Stimulated activated naive B cell treated with anti-CD40 and anti-IgM and Interleukin-4, amounts not matched to agents 10 μg/mL and 1 μg/mL and 100 μg/mL, for 72 hours (primary cell): ENCODE results near the gene OR2M2.

Experiments
- ATAC-seq, 2 donors: fragments of 150-1000 bp; cut with Tn5 transposase; replicated peaks; 2 replicates each; pipeline ENCODE4 v1.10.0; 2021; ENCODE audit warnings: moderate library complexity in 1 of 2
- DNase-seq: peaks from one replicate; pipeline ENCODE4 v3.0.0; 2021
- H3K27ac Mint-ChIP-seq: one replicate; pipeline ENCODE4 v1.8.0; 2022; ENCODE audit warnings: mild to moderate bottlenecking, mixed read lengths
- H3K27me3 Mint-ChIP-seq, 2 donors: one replicate each; pipeline ENCODE4 v1.8.0; 2022; ENCODE audit warnings: mixed read lengths in 2 of 2
- H3K36me3 Mint-ChIP-seq, 2 donors: one replicate each; pipeline ENCODE4 v1.8.0; 2022; ENCODE audit warnings: mixed read lengths in 2 of 2, mild to moderate bottlenecking in 1 of 2
- H3K4me1 Mint-ChIP-seq, 2 donors: one replicate each; pipeline ENCODE4 v1.8.0; 2022; ENCODE audit warnings: mixed read lengths in 2 of 2, mild to moderate bottlenecking in 1 of 2
- H3K4me3 Mint-ChIP-seq, 2 donors: one replicate each; pipeline ENCODE4 v1.8.0; 2022; ENCODE audit warnings: mild to moderate bottlenecking in 2 of 2, mixed read lengths in 2 of 2, moderate library complexity in 1 of 2
- H3K9me3 Mint-ChIP-seq, 2 donors: one replicate each; pipeline ENCODE4 v1.8.0; 2022; ENCODE audit warnings: mixed read lengths in 2 of 2, mild to moderate bottlenecking in 1 of 2

The OR2M2 gene, protein sequence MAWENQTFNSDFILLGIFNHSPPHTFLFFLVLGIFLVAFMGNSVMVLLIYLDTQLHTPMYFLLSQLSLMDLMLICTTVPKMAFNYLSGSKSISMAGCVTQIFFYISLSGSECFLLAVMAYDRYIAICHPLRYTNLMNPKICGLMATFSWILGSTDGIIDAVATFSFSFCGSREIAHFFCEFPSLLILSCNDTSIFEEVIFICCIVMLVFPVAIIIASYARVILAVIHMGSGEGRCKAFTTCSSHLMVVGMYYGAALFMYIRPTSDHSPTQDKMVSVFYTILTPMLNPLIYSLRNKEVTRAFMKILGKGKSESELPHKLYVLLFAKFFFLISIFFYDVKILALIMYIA

DNA sequence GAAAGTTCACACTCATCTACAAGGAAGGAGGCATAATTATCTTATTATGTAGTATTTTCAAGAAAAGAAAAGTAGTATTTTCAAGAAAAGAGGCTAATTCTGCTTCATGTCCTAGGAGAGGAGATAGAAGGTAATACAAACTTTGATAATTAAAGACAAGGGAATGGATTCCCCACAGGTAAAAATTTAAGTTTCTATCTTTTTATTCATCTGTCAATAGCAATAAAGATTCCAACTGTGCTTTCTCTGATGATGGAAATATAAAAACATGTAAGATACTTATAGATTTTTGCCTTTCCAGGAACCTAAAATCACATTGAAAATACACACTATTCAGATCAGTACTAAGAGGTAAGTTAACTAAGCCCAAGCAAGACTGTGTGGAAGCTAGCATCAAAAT, at the start of gene OR2M2:
TSS of gene OR2M2 (plus strand) at position 301 of the 400 bp plus-strand sequence. CDS start 5,165 bp downstream, outside the sequence.
- peaks cover 0 to 2% of the 10 kb centered on the region in 2 donors for H3K9me3 Mint-ChIP-seq
- H3K36me3 Mint-ChIP-seq = no peaks in the 10 kb centered on the region
- ATAC-seq (no peak), DNase-seq (no peak)
- no peaks in the 10 kb centered on the region for H3K27me3 Mint-ChIP-seq
- H3K4me3 Mint-ChIP-seq = no peak within 1 kb of the TSS
- no peaks in the 10 kb centered on the region for H3K4me1 Mint-ChIP-seq
- H3K27ac Mint-ChIP-seq = no peak within 1 kb of the TSS

DNA sequence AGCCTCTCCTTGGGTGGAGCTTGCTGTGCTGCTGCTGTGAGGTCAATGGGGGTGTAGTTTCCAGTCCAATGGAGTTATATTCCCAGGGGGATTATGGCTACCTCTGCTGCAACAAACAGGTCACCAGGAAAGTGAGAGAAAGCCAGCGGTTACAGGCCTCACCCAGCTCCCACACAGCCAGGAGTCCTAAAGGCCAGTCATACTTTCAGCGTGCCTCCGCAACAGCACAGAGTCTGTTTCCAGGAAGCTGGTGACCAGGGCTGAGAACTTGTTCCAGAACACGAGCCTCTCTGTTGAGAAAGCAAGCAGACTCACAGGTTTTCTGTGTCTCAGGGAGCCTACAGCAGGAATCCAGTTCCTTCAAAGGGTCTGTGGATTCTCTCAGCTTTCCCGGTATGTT, 47.0 kb upstream of the OR2M2 start:
- DNase-seq = no peak
- Mint-ChIP-seq H3K36me3 (no peaks in the 10 kb centered on the region), H3K4me1 (no peaks in the 10 kb centered on the region), H3K9me3 (peaks cover 12 to 29% of the 10 kb centered on the region in 2 donors), H3K27ac (no peak overlapping the region), H3K27me3 (no peaks in the 10 kb centered on the region), H3K4me3 (no peak overlapping the region)
- ATAC-seq = no peak

DNA sequence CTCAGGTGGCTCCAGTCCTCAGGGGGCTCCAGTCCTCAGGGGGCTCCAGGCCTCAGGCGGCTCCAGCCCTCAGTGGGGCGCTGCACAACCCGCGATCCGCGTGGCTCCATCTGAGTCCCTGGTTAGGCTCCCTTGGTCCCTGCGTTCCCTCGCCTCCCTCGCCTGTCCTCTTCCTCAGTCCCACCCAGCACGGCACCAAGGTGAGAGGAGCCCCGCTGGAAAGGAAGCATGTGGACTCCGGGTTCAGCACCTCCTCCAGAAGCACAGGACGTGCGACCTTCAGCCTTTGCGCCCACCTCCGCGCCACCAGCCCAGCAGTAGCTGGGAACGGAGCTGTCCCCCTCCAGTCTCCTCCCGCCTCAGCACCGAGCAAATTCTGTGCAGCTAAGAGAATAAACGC, 37.8 kb upstream of the OR2M2 start:
- H3K27me3 Mint-ChIP-seq = no peaks in the 10 kb centered on the region
- H3K9me3 Mint-ChIP-seq = peaks cover 3 to 22% of the 10 kb centered on the region in 2 donors
- H3K36me3 Mint-ChIP-seq = no peaks in the 10 kb centered on the region
- H3K4me3 Mint-ChIP-seq = no peak overlapping the region
- H3K27ac Mint-ChIP-seq = no peak overlapping the region
- no peaks in the 10 kb centered on the region for H3K4me1 Mint-ChIP-seq
- no peak for ATAC-seq
- no peak for DNase-seq

DNA sequence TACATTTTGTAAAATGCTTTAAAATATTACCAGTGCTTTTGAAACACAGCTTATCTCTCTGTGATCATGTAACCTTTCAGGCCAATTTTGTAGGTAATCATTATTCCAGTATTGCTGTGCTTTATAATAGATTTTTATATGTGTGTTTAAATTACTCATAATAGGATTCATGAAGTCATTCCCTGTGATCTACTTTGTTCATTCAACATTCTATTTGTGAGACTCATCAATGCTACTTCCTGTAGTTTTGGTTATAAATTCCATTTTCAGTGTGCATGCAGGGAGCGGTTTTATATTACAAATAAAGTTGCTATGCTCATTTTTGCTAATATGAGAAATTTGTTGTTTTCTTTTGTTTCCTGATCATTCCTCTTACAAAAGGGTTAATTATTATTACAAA, 33.8 kb upstream of the OR2M2 start:
- no peak overlapping the region for H3K27ac Mint-ChIP-seq
- ATAC-seq (no peak), DNase-seq (no peak)
- no peaks in the 10 kb centered on the region for H3K4me1 Mint-ChIP-seq
- H3K9me3 Mint-ChIP-seq = peaks cover 0 to 1% of the 10 kb centered on the region in 2 donors
- no peaks in the 10 kb centered on the region for H3K27me3 Mint-ChIP-seq
- H3K4me3 Mint-ChIP-seq = no peak overlapping the region
- no peaks in the 10 kb centered on the region for H3K36me3 Mint-ChIP-seq

DNA sequence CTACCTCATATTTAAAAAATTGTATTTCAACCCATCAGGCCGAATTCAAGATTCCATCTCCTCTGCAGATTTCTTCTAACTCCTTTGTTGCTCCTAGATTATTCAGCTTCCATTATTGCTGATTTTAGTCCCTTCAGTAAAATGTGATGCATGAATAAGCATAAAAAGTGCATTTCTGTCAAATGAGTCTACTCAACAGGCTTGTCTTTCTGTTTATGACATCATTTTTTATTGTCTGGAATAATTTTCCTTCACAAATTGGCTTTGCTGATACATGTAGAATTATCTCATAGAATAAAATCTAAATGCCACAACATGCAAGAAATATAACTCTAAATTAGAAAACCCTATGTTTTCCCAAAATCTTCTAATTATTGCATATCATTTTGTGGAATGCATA, 31.3 kb upstream of the OR2M2 start:
- Mint-ChIP-seq H3K4me3 (no peak overlapping the region), H3K9me3 (peaks cover 6 to 8% of the 10 kb centered on the region in 2 donors), H3K36me3 (no peaks in the 10 kb centered on the region), H3K4me1 (no peaks in the 10 kb centered on the region), H3K27me3 (no peaks in the 10 kb centered on the region), H3K27ac (no peak overlapping the region)
- ATAC-seq (no peak), DNase-seq (no peak)

DNA sequence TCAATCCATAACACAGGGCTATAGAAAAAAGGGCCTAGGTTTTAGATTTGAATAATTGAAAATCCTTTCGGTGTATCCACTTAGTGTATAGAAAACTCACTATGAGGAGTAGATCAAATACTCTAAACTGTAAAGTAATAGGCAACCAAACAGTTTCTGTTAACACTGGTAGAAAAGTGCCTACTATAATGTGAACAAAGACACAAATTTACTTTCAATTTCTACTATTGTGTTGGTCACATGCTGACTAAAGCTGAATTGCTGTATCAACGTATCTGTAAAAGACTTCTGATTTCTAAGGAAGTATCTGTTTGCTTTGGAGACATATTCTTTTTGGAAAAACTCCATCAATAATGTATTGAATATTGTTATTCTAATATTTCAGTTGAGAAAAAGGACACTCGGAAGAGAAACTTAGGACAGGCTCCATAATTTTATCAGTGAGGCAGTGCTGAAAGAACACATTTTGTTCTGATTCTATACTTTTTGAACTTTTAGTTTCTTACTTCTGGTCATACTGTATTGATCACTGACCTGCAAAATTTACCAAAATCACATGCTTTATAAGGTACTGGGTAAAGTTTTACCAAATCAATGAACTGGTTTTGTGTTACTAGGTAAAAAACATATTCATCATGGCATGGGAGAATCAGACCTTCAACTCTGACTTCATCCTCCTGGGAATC, 30.0 kb upstream of the OR2M2 start, which contains the start of gene OR2M5:
TSS of gene OR2M5 (plus strand) at position 636 of the 686 bp plus-strand sequence. CDS start at position 636, 0 bp downstream.
- Mint-ChIP-seq H3K36me3 (no peaks in the 10 kb centered on the region), H3K27me3 (no peaks in the 10 kb centered on the region), H3K4me1 (peaks cover 2 to 7% of the 10 kb centered on the region in 2 donors), H3K9me3 (peaks cover 6 to 8% of the 10 kb centered on the region in 2 donors), H3K27ac (no peak within 1 kb of the TSS), H3K4me3 (no peak within 1 kb of the TSS)
- DNase-seq = no peak
- no peak for ATAC-seq

DNA sequence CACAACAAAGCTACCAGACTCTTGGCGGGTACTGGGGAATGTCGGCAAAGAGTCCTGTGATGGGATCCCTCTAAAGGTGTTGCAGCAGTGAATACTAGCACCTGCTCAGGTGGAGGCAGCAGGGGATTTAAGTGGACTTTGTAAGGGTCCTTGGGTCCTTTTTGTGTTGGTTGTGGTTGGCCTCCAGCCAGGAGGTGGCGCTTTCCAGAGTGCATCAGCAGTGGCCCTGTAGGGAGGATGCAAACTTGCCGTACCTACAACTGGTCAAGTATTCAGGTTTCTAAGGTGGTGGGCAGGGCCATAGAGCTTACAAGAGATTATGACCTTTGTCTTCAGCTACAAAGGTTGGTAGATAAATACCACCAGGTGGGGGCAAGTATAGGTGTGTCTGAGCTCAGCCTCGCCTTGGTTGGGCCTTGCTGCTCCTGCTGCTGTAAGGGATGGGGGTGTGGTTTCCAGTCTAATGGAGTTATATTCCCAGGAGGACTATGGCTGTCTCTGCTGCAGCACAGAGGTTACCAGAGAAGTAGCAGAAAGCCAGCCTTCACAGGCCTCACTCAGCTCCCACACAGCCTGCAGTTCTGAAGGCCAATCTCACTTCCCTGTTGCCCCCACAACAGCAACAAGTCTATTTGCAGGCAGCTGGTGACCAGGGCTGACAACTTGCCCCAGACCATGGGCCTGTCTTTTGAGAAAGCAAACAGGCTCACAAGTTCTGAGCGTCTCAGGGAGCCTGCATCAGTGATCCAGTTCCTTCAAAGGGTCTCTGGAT, 22.4 kb upstream of the OR2M2 start:
- H3K27me3 Mint-ChIP-seq = no peaks in the 10 kb centered on the region
- H3K36me3 Mint-ChIP-seq = no peaks in the 10 kb centered on the region
- peaks cover 4 to 8% of the 10 kb centered on the region in 2 donors for H3K9me3 Mint-ChIP-seq
- ATAC-seq = peak; percentile 68 to 90
- peaks cover 5 to 17% of the 10 kb centered on the region in 2 donors for H3K4me1 Mint-ChIP-seq
- peak overlapping the region; percentile 31 for H3K27ac Mint-ChIP-seq
- H3K4me3 Mint-ChIP-seq = no peak overlapping the region
- no peak for DNase-seq

DNA sequence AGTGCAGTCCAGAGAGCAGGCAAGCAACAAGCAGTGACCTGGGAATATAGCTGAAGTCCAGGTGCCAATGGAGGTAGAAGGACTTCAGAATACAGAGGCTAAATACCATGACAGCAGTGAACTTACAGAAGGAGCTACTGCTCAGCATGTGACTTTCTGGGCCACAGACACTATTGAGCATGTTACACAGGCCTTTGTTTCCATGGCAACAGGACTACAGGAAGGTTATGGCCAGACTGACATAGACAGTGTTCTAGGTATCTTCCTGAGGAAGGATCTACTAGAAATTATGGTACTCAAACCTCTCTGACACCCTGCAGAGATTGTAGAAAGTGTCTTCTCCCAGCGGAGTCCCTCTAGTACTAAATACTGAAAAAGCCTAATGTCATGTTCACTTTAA, 18.7 kb upstream of the OR2M2 start:
- no peak overlapping the region for H3K4me3 Mint-ChIP-seq
- DNase-seq (no peak), ATAC-seq (no peak)
- H3K36me3 Mint-ChIP-seq = no peaks in the 10 kb centered on the region
- no peak overlapping the region for H3K27ac Mint-ChIP-seq
- peaks cover 2 to 9% of the 10 kb centered on the region in 2 donors for H3K4me1 Mint-ChIP-seq
- H3K27me3 Mint-ChIP-seq = no peaks in the 10 kb centered on the region
- H3K9me3 Mint-ChIP-seq = no peaks in the 10 kb centered on the region

DNA sequence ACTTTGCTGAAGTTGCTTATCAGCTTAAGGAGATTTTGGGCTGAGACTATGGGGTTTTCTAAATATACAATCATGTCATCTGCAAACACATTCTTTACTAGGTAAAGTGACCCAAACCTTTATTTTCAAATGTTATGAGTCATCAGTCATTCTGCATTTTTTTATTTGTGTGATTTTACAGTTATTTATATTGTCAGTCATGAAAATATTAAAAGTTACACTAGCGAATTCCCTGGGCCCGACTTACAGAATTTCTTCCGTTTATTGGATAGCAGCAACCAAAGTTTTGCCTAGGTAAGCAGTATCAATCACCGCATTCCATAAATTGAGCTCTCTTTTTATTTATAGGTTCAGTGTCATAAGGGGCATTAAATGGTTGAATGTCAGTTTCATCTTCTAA, 15.9 kb upstream of the OR2M2 start:
- DNase-seq = no peak
- no peak overlapping the region for H3K4me3 Mint-ChIP-seq
- no peaks in the 10 kb centered on the region for H3K36me3 Mint-ChIP-seq
- H3K4me1 Mint-ChIP-seq = no peaks in the 10 kb centered on the region
- H3K9me3 Mint-ChIP-seq = no peaks in the 10 kb centered on the region
- no peak overlapping the region for H3K27ac Mint-ChIP-seq
- no peak for ATAC-seq
- H3K27me3 Mint-ChIP-seq = no peaks in the 10 kb centered on the region

DNA sequence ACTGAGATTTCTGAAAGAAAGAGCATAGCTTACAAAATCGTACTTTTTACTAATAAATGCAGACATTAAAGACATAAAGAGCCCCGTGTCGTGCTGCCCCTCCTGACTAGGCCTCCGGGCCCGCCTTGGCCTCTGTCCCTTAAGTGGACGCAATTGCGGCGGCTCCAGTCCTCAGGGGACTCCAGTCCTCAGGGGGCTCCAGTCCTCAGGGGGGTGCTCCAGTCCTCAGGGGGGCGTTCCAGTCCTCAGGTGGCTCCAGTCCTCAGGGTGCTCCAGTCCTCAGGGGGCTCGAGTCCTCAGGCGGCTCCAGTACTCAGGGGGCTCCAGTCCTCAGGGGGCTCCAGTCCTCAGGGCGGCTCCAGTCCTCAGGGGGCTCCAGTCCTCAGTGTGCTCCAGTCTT, 10.6 kb upstream of the OR2M2 start:
- Mint-ChIP-seq H3K27me3 (no peaks in the 10 kb centered on the region), H3K4me3 (no peak overlapping the region), H3K27ac (no peak overlapping the region), H3K9me3 (peaks cover 5 to 6% of the 10 kb centered on the region in 2 donors), H3K36me3 (no peaks in the 10 kb centered on the region), H3K4me1 (no peaks in the 10 kb centered on the region)
- ATAC-seq = no peak
- no peak for DNase-seq

DNA sequence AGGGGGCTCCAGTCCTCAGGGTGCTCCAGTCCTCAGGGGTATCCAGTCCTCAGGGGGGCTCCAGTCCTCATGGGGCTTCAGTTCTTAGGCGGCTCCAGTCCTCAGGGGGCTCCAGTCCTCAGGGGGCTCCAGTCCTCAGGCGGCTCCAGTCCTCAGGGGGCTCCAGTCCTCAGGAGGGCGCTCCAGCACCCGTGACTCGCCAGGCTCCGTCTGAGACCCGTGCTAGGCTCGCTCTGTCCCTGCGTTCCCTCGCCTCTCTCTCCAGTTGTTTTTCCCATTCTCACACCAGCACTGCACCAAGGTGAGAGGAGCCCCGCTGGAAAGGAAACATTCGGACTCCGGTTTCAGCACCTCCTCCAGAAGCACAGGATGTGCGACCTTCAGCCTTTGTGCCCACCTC, 9.4 kb upstream of the OR2M2 start:
- DNase-seq = no peak
- H3K4me1 Mint-ChIP-seq = no peaks in the 10 kb centered on the region
- no peaks in the 10 kb centered on the region for H3K27me3 Mint-ChIP-seq

DNA sequence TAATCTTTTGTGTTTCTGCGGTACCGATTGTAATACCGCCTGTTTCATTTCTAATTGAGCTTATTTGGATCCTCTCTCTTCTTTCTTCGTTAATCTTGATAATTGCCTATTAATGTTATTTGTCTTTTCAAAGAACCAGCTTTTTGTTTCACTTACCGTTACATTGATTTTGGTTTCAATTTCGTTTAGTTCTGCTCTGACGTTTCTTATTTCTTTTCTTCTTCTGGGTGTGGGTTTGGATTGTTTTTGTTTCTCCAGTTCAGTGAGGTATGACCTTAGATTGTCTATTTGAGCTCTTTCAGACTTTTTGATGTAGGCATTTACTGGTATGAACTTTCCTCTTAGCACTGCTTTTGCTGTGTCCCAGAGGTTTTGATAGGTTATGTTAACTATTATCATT, 9.4 kb downstream of the OR2M2 start:
- ATAC-seq (no peak), DNase-seq (no peak)
- H3K27me3 Mint-ChIP-seq = peaks cover 6 to 8% of the 10 kb centered on the region in 2 donors
- H3K27ac Mint-ChIP-seq = no peak overlapping the region
- H3K36me3 Mint-ChIP-seq = no peaks in the 10 kb centered on the region
- no peak overlapping the region for H3K4me3 Mint-ChIP-seq
- no peaks in the 10 kb centered on the region for H3K4me1 Mint-ChIP-seq
- H3K9me3 Mint-ChIP-seq = peaks cover 13 to 14% of the 10 kb centered on the region in 2 donors

More for the DNA sequence above, 9.4 kb upstream of the OR2M2 start:
- no peak overlapping the region for H3K27ac Mint-ChIP-seq
- no peaks in the 10 kb centered on the region for H3K36me3 Mint-ChIP-seq
- H3K9me3 Mint-ChIP-seq = peaks cover 5 to 6% of the 10 kb centered on the region in 2 donors
- ATAC-seq = no peak
- no peak overlapping the region for H3K4me3 Mint-ChIP-seq

DNA sequence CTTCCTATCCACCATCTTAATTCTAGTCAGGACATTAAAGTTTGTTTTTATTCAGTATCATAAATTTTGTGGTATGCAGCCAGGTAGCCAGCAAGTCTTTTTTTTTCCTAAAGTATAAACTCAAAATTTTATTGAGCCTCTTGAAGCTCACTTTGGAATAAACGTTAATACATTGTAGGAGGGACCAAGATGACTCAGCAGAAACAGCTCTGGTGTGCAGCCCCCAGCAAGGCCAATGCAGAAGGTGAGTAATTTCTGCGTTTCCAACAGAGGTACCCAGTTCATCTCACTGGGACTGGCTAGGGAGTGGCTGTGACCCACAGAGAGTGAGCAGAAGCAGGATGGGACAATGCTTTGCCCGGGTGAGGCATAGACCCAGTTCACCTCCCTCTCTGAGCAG, 12.7 kb downstream of the OR2M2 start:
- Mint-ChIP-seq H3K9me3 (peaks cover 10 to 22% of the 10 kb centered on the region in 2 donors), H3K36me3 (no peaks in the 10 kb centered on the region), H3K27me3 (peaks cover 12 to 13% of the 10 kb centered on the region in 2 donors), H3K4me3 (no peak overlapping the region), H3K27ac (no peak overlapping the region), H3K4me1 (no peaks in the 10 kb centered on the region)
- ATAC-seq (no peak), DNase-seq (no peak)

DNA sequence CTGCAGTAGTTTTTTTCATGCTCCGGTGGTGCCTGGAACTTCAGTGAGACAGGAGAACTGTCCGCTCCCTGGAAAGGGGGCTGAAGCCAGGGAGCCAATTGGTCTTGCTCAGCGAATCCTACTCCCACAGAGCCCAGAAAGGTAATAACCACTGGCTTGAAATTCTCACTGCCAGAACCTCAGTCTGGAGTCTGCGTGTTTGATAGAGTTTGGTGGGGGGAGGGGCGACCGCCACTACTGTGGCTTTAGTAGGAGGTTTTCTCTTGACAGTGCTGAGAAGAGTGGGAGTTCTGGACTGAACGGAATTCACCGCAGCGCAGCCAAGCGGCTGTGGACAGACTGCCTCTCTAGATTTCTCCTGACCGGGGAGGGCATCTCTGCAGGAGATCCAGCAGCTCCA, 14.4 kb downstream of the OR2M2 start:
- DNase-seq = no peak
- Mint-ChIP-seq H3K4me1 (no peaks in the 10 kb centered on the region), H3K9me3 (peaks cover 15% of the 10 kb centered on the region in 2 donors), H3K36me3 (no peaks in the 10 kb centered on the region), H3K27ac (no peak overlapping the region), H3K4me3 (no peak overlapping the region), H3K27me3 (peaks cover 12 to 13% of the 10 kb centered on the region in 2 donors)
- ATAC-seq = no peak
